ENCODE data around the gene MRPL23. TPM values are rescaled to one million over a fixed set of nuclear protein-coding genes. Genes with fewer than 3 reads are reported as not detected.

MRPL23 gene
- total and polyA plus RNA-seq, 2 experiments from 2014 or later: 127 to 137 TPM

DNA sequence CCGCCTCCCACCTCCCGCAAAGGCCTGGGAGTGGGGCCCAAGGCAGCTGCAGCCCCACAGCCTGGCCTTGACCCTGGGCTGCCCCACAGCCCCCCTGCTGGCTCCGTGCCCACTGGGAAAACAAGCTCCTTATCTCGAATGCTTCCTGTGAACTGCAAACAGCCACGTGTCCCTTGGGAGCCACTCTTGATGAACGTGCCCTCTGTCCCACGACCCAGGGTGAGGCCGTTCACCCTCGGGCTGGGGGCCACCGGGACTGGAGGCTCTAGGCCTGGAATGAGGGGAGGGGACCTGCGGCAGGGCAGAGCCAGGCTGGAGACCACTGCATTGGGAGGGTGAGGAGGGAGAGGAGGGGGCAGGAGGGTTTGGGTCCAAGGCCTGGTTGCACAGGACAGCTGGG is 41.0 kb downstream of the MRPL23 start:
- H3K4me1 ChIP-seq (ENCODE audit: low read depth): no peaks in the 10 kb centered on the region
- H3K27me3 ChIP-seq: no peaks in the 10 kb centered on the region
- H3K27ac ChIP-seq: peak overlapping the region; percentile 85
- no peaks in the 10 kb centered on the region for H3K9me3 ChIP-seq (ENCODE audit: low read depth)
- DNase-seq (ENCODE audit: low read depth in 1 of 2, low spot score in 1 of 2): no peak
- TF ChIP-seq, protein P1, sequence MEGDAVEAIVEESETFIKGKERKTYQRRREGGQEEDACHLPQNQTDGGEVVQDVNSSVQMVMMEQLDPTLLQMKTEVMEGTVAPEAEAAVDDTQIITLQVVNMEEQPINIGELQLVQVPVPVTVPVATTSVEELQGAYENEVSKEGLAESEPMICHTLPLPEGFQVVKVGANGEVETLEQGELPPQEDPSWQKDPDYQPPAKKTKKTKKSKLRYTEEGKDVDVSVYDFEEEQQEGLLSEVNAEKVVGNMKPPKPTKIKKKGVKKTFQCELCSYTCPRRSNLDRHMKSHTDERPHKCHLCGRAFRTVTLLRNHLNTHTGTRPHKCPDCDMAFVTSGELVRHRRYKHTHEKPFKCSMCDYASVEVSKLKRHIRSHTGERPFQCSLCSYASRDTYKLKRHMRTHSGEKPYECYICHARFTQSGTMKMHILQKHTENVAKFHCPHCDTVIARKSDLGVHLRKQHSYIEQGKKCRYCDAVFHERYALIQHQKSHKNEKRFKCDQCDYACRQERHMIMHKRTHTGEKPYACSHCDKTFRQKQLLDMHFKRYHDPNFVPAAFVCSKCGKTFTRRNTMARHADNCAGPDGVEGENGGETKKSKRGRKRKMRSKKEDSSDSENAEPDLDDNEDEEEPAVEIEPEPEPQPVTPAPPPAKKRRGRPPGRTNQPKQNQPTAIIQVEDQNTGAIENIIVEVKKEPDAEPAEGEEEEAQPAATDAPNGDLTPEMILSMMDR (IDR thresholded peaks at IDR 0.05; ENCODE audit: low read depth, low read length): no peak
- no peak overlapping the region for H3K4me3 ChIP-seq
- H3K36me3 ChIP-seq: no peaks in the 10 kb centered on the region

DNA sequence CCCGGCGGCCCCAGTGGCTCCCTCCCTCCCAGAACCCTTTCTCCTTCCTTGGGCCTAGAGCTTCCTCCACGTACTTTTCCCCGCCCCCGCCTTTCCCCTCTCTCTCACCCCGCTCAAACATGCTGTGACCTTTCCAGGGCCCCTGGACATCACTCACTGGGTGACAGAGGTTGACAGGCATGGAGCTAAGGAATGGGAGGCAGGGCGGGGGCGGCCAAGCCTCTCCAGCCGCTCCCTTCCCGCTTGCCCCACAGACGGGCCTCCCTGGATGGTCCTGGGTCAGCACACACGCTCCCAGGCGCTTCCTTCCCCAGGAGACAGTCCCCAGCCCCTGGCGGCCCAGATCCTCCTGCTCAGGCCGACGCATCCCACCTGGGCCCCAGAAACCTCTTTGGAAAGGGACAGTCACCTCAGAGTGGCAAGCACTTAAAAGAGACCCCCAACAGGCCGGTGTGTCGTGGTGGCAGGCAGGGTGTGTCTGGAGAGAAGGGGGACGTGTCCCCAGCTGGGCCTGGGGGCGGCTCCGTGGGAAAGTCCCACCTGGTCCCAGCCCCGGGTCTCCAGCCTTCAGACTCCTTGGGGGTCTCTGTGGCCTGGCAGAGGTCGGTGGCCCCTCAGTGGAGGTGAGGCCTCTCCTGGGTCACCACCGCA is 41.7 kb downstream of the MRPL23 start:
- Histone ChIP-seq H3K4me3 (no peak overlapping the region), H3K27me3 (no peaks in the 10 kb centered on the region), H3K27ac (peak overlapping the region; percentile 85), H3K4me1 (ENCODE audit: low read depth) (no peaks in the 10 kb centered on the region), H3K36me3 (no peaks in the 10 kb centered on the region), H3K9me3 (ENCODE audit: low read depth) (no peaks in the 10 kb centered on the region)
- TF ChIP-seq, protein P1 (IDR thresholded peaks at IDR 0.05; ENCODE audit: low read depth, low read length): no peak
- peak; percentile 1 to 30 for DNase-seq (ENCODE audit: low read depth in 1 of 2, low spot score in 1 of 2)

DNA sequence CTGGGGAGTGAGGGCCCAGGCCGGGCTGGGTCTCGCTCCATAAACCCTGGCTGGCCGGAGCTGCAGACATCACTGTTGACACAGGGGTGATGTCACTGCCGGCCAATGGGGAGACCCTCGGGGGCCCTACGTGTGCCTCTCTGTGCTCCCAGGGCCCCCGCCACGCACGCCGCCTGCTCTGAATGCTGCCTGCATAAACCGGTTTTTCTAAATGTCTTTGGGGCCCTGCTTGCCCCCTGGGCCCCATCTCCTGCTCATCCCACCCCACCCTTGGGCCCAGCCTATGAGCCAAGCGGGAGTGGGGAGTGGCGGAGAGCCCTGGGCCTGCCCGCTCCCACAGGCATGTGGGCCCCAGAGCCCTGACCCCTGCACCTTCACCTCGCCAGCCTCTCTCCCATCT is 42.8 kb downstream of the MRPL23 start:
- no peak for DNase-seq (ENCODE audit: low read depth in 1 of 2, low spot score in 1 of 2)
- no peak overlapping the region for H3K27ac ChIP-seq
- no peaks in the 10 kb centered on the region for H3K9me3 ChIP-seq (ENCODE audit: low read depth)
- no peaks in the 10 kb centered on the region for H3K36me3 ChIP-seq
- H3K27me3 ChIP-seq: no peaks in the 10 kb centered on the region
- H3K4me1 ChIP-seq (ENCODE audit: low read depth): no peaks in the 10 kb centered on the region
- TF ChIP-seq, protein P1 (IDR thresholded peaks at IDR 0.05; ENCODE audit: low read depth, low read length): no peak
- no peak overlapping the region for H3K4me3 ChIP-seq

DNA sequence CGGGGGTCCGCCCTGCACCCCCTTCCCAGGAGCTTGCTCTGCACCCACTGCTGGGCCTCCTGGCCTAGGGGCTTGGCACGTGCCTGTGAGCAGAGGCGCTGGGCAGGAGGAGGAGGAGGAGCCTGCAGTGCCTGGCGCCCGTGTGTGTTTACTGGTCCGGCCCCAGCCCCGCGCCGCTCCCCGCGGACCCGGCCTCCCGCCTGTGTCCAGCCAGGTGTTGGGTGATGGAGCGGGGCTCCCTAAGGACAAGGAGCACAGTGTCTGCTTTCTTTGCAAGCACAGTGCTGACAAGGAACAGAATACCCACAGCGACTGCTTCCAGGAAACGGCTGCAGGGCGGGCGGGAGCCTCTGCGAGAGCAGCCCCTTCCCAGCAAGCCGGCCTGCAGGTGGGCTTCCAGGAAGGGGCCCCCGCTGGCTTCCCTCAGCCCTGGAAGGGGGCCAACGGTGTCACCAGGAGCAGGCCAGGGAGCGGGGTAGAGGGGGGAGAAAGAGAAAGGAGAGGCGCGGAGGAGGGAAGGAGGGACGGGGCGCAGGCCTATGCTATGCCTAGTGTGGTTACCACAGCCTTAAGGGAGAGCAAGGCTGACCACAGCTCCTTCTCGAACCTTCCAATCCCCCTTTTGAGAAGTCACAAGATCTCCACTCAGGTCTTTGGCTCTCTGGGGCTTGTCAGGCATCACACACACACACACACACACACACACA is 43.9 kb downstream of the MRPL23 start:
- Histone ChIP-seq H3K27me3 (no peaks in the 10 kb centered on the region), H3K36me3 (no peaks in the 10 kb centered on the region), H3K4me1 (ENCODE audit: low read depth) (no peaks in the 10 kb centered on the region), H3K9me3 (ENCODE audit: low read depth) (no peaks in the 10 kb centered on the region), H3K4me3 (no peak overlapping the region), H3K27ac (no peak overlapping the region)
- no peak for DNase-seq (ENCODE audit: low read depth in 1 of 2, low spot score in 1 of 2)
- TF ChIP-seq, protein P1 (IDR thresholded peaks at IDR 0.05; ENCODE audit: low read depth, low read length): no peak

DNA sequence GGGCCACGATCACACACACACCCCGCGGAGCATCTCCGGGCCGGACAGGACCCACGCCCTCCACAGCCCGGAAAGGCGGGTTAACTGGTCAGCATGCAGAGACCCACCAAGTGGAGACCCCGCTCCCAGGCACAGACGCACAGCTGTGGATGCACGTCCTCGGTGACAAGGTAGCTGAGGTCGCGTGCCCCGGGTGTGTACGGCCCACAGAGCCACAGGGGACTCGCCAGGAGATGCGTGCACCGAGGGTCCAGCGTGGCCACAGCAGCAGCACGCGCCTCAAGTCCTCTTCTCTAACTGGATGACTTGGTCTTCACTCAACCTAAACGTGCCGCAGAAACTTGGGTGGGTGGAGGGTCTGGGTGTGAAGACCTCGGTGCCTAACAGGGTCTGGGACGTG is 45.0 kb downstream of the MRPL23 start:
- Histone ChIP-seq H3K27ac (no peak overlapping the region), H3K36me3 (no peaks in the 10 kb centered on the region), H3K4me1 (ENCODE audit: low read depth) (no peaks in the 10 kb centered on the region), H3K27me3 (no peaks in the 10 kb centered on the region), H3K9me3 (ENCODE audit: low read depth) (no peaks in the 10 kb centered on the region), H3K4me3 (no peak overlapping the region)
- DNase-seq (ENCODE audit: low read depth in 1 of 2, low spot score in 1 of 2): no peak
- TF ChIP-seq, protein P1 (IDR thresholded peaks at IDR 0.05; ENCODE audit: low read depth, low read length): no peak

Measured in cardiac muscle cell (in vitro differentiated cells and primary cell).